Adrenal gland (tissue), 12 donors: ENCODE data around the gene ASPA. TPM values are rescaled to one million over a fixed set of nuclear protein-coding genes. Genes with fewer than 3 reads are reported as not detected.
"Not testable (repeated sequence)": the region's sequence is repeated elsewhere in the genome, so short reads cannot be mapped to it uniquely, and the experiment has no call there.

Source experiments
- DNase-seq, 7 donors: peaks; one replicate each; pipeline ENCODE4 v3.0.0-alpha.2; 2019 to 2020
- H3K27ac ChIP-seq, 5 donors: fragments of 200-600 bp; sonication (generic) in 4 of 5; 1 replicate in 3 of 5; 2 replicates in 2 of 5; pipeline versions ENCODE4 v1.5.1 to v1.8.0; 2016 to 2020; ENCODE audit warnings: mild to moderate bottlenecking in 1 of 5
- H3K27me3 ChIP-seq: fragments of 200-600 bp; 2 replicates; pipeline ENCODE4 v1.8.0; 2021
- H3K36me3 ChIP-seq, 2 donors: fragments of 200-600 bp; replicated peaks in 1 of 2; 1 replicate in 1 of 2; 2 replicates in 1 of 2; pipeline versions ENCODE4 v1.5.1 to v1.8.0; 2018 to 2022
- H3K4me1 ChIP-seq, 2 donors: fragments of 200-600 bp; replicated peaks in 1 of 2; 1 replicate in 1 of 2; 2 replicates in 1 of 2; pipeline versions ENCODE4 v1.5.1 to v1.8.0; 2018 to 2021
- H3K4me3 ChIP-seq, 4 donors: fragments of 200-600 bp; sonication (generic) in 3 of 4; one replicate each; pipeline ENCODE4 v1.5.1; 2016 to 2018
- H3K9me3 ChIP-seq, 3 donors: fragments of 200-600 bp; sonication (generic) in 1 of 3; replicated peaks in 1 of 3; 1 replicate in 2 of 3; 2 replicates in 1 of 3; pipeline versions ENCODE4 v1.5.1 to v1.8.0; 2016 to 2021
- POLR2A ChIP-seq, 2 donors: fragments of 450-650 bp; IDR thresholded peaks; one replicate each; pipeline ENCODE4 v1.6.1; 2017; ENCODE audit warnings: antibody characterized with exemption in 2 of 2, mild to moderate bottlenecking in 2 of 2, moderate library complexity in 1 of 2
- WGBS, 4 donors: extraction: QIAGEN DNeasy Blood & Tissue Kit in 2 of 4; methylation state at CpG; one replicate each; pipeline versions ENCODE4 v1.1.5 to v1.1.7; 2013 to 2017; 5-methylcytosine and 5-hydroxymethylcytosine counted together
- intact Hi-C, 2 donors: fragments of 100-400 bp; cut with DNase I; formaldehyde crosslinking; loops; one replicate each; pipeline versions ENCODE4 v1.14.1 to v1.15.0; 2022 to 2023
- polyA plus RNA-seq, 3 donors: library from polyadenylated mRNA; stranded (reverse); fragments of 200-250 nt in 2 of 3; fragments of 350-450 nt in 1 of 3; fragmentation: Illumina TruSeq in 1 of 3; extraction: RNeasy Lipid Tissue Mini Kit (QIAGEN cat#74804) in 1 of 3; gene quantifications; one replicate each; pipeline ENCODE4 v1.2.3, GENCODE V29; 2013 to 2014
- total RNA-seq, 9 donors: library from RNA; depleted of rRNA in 4 of 9; stranded (reverse); fragments of >200 nt in 4 of 9; fragments of 120-200 nt in 1 of 9; fragmentation: NEBNext Ultra II Directional in 1 of 9; extraction: Animal tissue kit (Norgen Biotek cat#: 25700) in 1 of 9; gene quantifications; one replicate each; pipeline versions ENCODE4 v1.1.0 to v1.2.4, GENCODE V29; 2013 to 2023
- TF ChIP-seq, protein P1 (sequence below), 6 experiments: fragments of 450-650 bp in 4 of 6; fragments of 200-600 bp in 2 of 6; sonication (generic) in 1 of 6; IDR thresholded peaks; 1 replicate in 5 of 6; 2 replicates in 1 of 6; pipeline versions ENCODE4 v1.5.1 to v1.8.0; 2016 to 2021; ENCODE audit warnings: antibody characterized with exemption in 6 of 6, mild to moderate bottlenecking in 2 of 6, moderate library complexity in 1 of 6
- donor health status: healthy with polysubstance abuse.
- donor health status: Bipolar disorder and iron deficiency.
- donor health status: DM: yes; HTN: yes; CAD: no.
- donor health status: DM: no; HTN: no; CAD: no.
- donor health status: DM: no; HTN: no; CAD: no.
- donor health status: DM: yes; HTN: yes; CAD: no.

ASPA gene
- total and polyA plus RNA-seq, 12 donors = 1.3 to 10.1 (median 3.2) TPM

GRCh38 chr17:3512505-3513171, 36.8 kb downstream of the ASPA start:
- no peaks in the 10 kb centered on the region for H3K36me3 ChIP-seq
- TF ChIP-seq, protein P1, sequence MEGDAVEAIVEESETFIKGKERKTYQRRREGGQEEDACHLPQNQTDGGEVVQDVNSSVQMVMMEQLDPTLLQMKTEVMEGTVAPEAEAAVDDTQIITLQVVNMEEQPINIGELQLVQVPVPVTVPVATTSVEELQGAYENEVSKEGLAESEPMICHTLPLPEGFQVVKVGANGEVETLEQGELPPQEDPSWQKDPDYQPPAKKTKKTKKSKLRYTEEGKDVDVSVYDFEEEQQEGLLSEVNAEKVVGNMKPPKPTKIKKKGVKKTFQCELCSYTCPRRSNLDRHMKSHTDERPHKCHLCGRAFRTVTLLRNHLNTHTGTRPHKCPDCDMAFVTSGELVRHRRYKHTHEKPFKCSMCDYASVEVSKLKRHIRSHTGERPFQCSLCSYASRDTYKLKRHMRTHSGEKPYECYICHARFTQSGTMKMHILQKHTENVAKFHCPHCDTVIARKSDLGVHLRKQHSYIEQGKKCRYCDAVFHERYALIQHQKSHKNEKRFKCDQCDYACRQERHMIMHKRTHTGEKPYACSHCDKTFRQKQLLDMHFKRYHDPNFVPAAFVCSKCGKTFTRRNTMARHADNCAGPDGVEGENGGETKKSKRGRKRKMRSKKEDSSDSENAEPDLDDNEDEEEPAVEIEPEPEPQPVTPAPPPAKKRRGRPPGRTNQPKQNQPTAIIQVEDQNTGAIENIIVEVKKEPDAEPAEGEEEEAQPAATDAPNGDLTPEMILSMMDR (IDR thresholded peaks at IDR 0.05) = no peak
- TF ChIP-seq POLR2A (IDR thresholded peaks at IDR 0.05) = no peak
- 60 to 68% (median 64%) methylated on average over 19 to 20 of the region's 20 CpGs for WGBS, 4 donors
- no peaks in the 10 kb centered on the region for H3K27me3 ChIP-seq
- no peak overlapping the region for H3K4me3 ChIP-seq
- peak in 4 of 7 donors; percentile 30 to 71 (median 58) for DNase-seq
- H3K4me1 ChIP-seq = no peaks in the 10 kb centered on the region
- intact Hi-C loops = no loop called here
- H3K27ac ChIP-seq = peak overlapping the region in 3 of 5 donors; percentile 19 to 80 (median 65)
- H3K9me3 ChIP-seq = no peaks in the 10 kb centered on the region

GRCh38 chr17:3513305-3514035, 37.7 kb downstream of the ASPA start:
- Histone ChIP-seq H3K4me1 (no peaks in the 10 kb centered on the region), H3K36me3 (no peaks in the 10 kb centered on the region), H3K9me3 (no peaks in the 10 kb centered on the region), H3K27ac (peak overlapping the region in 2 of 5 donors; percentile 65 to 80), H3K27me3 (no peaks in the 10 kb centered on the region), H3K4me3 (no peak overlapping the region)
- WGBS, 4 donors = 79 to 87% (median 84%) methylated on average over 22 to 23 of the region's 23 CpGs
- DNase-seq = no peak
- intact Hi-C loops = no loop called here
- TF ChIP-seq, protein P1 (IDR thresholded peaks at IDR 0.05) = no peak
- TF ChIP-seq POLR2A (IDR thresholded peaks at IDR 0.05) = no peak

GRCh38 chr17:3514167-3514566, 38.4 kb downstream of the ASPA start:
- H3K4me1 ChIP-seq, H3K27me3 ChIP-seq, H3K27ac ChIP-seq, intact Hi-C loops, H3K36me3 ChIP-seq, DNase-seq, H3K9me3 ChIP-seq, H3K4me3 ChIP-seq: not testable (repeated sequence)
- WGBS, 4 donors = 91 to 93% (median 92%) methylated on average over 11 of the region's 11 CpGs

GRCh38 chr17:3514873-3515272, 39.1 kb downstream of the ASPA start:
- H3K27me3 ChIP-seq = no peaks in the 10 kb centered on the region
- no peak for TF ChIP-seq POLR2A (IDR thresholded peaks at IDR 0.05)
- TF ChIP-seq, protein P1 (IDR thresholded peaks at IDR 0.05) = no peak
- no peak overlapping the region for H3K27ac ChIP-seq
- 77 to 90% (median 84%) methylated on average over 9 of the region's 9 CpGs for WGBS, 4 donors
- no peaks in the 10 kb centered on the region for H3K4me1 ChIP-seq
- no peak for DNase-seq
- H3K36me3 ChIP-seq = no peaks in the 10 kb centered on the region
- no peaks in the 10 kb centered on the region for H3K9me3 ChIP-seq
- no peak overlapping the region for H3K4me3 ChIP-seq
- intact Hi-C loops = no loop called here

DNA sequence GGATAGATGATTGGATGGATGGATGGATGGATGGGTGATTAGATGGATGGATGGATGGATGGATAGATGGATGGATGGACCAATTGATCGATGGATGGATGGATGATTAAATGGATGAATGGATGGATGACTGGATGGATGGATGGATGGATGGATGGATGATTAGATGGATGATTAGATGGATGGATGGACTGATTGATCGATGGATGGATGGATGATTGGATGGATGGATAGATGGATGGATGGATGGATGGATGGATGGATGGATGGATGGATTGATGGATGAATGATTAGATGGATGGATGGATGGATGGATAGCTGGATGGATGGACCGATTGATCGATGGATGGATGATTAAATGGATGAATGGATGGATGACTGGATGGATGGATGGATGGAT, 43.7 kb downstream of the ASPA start:
- H3K4me3 ChIP-seq, H3K36me3 ChIP-seq, H3K4me1 ChIP-seq, DNase-seq, H3K27me3 ChIP-seq, H3K9me3 ChIP-seq, H3K27ac ChIP-seq, intact Hi-C loops: not testable (repeated sequence)
- 84 to 97% (median 90%) methylated on average over 4 of the region's 4 CpGs for WGBS, 4 donors
